H1 (cell line): ENCODE results near the gene FSTL4.

Experiments
- CHD2 ChIP-seq: IDR thresholded peaks from 2 replicates; pipeline ENCODE4 v1.6.1; 2012; ENCODE audit warnings: low read length, improper control_type of control experiment
- EZH2 ChIP-seq: fragments of 200-600 bp; sonication (generic); IDR thresholded peaks from 2 replicates; pipeline ENCODE4 v1.7.1; 2012; ENCODE audit warnings: low read depth, mild to moderate bottlenecking, moderate library complexity, low read length, inconsistent platforms; ENCODE audit not compliant: severe bottlenecking
- GTF2F1 ChIP-seq: IDR thresholded peaks from 2 replicates; pipeline ENCODE4 v1.6.1; 2012; ENCODE audit warnings: low read depth, low read length, improper control_type of control experiment, borderline replicate concordance
- JUND ChIP-seq: IDR thresholded peaks from 2 replicates; pipeline ENCODE4 v1.6.1; 2011; ENCODE audit warnings: mild to moderate bottlenecking, improper control_type of control experiment, low read length
- POLR2A ChIP-seq, 2 experiments: IDR thresholded peaks; 1 replicate in 1 of 2; 2 replicates in 1 of 2; pipeline ENCODE4 v1.6.1; 2011; ENCODE audit warnings: low read depth in 2 of 2, low read length in 2 of 2, mild to moderate bottlenecking in 2 of 2; ENCODE audit errors: control extremely low read depth in 1 of 2
- POLR2AphosphoS5 ChIP-seq: IDR thresholded peaks from 2 replicates; pipeline ENCODE4 v1.6.1; 2011; ENCODE audit warnings: low read depth, low read length
- RXRA ChIP-seq: IDR thresholded peaks from 2 replicates; pipeline ENCODE4 v1.6.1; 2011; ENCODE audit warnings: low read depth, mild to moderate bottlenecking, low read length, moderate library complexity; ENCODE audit not compliant: insufficient read depth
- SRF ChIP-seq: IDR thresholded peaks from 2 replicates; pipeline ENCODE4 v1.6.1; 2011; ENCODE audit warnings: mild to moderate bottlenecking, low read depth, low read length, moderate library complexity
- TAF7 ChIP-seq: optimal IDR thresholded peaks from 2 replicates; pipeline ENCODE3; 2011; ENCODE audit warnings: low read depth, mild to moderate bottlenecking, inconsistent platforms, low read length, moderate library complexity, borderline replicate concordance
- TBP ChIP-seq: IDR thresholded peaks from 2 replicates; pipeline ENCODE4 v1.6.1; 2011; ENCODE audit warnings: low read depth, low read length, improper control_type of control experiment
- TEAD4 ChIP-seq: IDR thresholded peaks from 2 replicates; pipeline ENCODE4 v1.6.1; 2012; ENCODE audit warnings: low read depth, low read length, inconsistent platforms, mixed read lengths
- YY1 ChIP-seq: IDR thresholded peaks from 2 replicates; pipeline ENCODE4 v1.6.1; 2011; ENCODE audit warnings: low read depth, mild to moderate bottlenecking, low read length
- TF ChIP-seq, protein P1 (sequence below), 3 experiments: IDR thresholded peaks; 1 replicate in 2 of 3; 2 replicates in 1 of 3; pipeline versions ENCODE4 v1.5.1 to v1.6.1; 2011; ENCODE audit warnings: low read length in 3 of 3, mild to moderate bottlenecking in 3 of 3, inconsistent platforms in 2 of 3, low read depth in 1 of 3, moderate library complexity in 1 of 3; ENCODE audit not compliant: insufficient read depth in 1 of 3; ENCODE audit errors: control extremely low read depth in 1 of 3

GRCh38 chr5:133509742-133510079 is 102.6 kb downstream of the FSTL4 start:
- TF ChIP-seq SRF, result no peak
- TF ChIP-seq, protein P1, sequence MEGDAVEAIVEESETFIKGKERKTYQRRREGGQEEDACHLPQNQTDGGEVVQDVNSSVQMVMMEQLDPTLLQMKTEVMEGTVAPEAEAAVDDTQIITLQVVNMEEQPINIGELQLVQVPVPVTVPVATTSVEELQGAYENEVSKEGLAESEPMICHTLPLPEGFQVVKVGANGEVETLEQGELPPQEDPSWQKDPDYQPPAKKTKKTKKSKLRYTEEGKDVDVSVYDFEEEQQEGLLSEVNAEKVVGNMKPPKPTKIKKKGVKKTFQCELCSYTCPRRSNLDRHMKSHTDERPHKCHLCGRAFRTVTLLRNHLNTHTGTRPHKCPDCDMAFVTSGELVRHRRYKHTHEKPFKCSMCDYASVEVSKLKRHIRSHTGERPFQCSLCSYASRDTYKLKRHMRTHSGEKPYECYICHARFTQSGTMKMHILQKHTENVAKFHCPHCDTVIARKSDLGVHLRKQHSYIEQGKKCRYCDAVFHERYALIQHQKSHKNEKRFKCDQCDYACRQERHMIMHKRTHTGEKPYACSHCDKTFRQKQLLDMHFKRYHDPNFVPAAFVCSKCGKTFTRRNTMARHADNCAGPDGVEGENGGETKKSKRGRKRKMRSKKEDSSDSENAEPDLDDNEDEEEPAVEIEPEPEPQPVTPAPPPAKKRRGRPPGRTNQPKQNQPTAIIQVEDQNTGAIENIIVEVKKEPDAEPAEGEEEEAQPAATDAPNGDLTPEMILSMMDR (IDR thresholded peaks at IDR 0.05; ENCODE audit: control extremely low read depth in 1 of 3, insufficient read depth in 1 of 3, low read depth in 1 of 3, low read length in 3 of 3), result no peak
- TF ChIP-seq GTF2F1, result no peak
- no peak for TF ChIP-seq YY1
- no peak for TF ChIP-seq JUND
- no peak for TF ChIP-seq TEAD4
- TF ChIP-seq TAF7, result no peak
- TF ChIP-seq EZH2, result no peak
- no peak for TF ChIP-seq CHD2
- TF ChIP-seq RXRA, result no peak
- TF ChIP-seq POLR2A (IDR thresholded peaks at IDR 0.05; ENCODE audit: control extremely low read depth in 1 of 2, low read depth in 2 of 2, low read length in 2 of 2), result no peak
- TF ChIP-seq TBP, result no peak
- TF ChIP-seq POLR2AphosphoS5, result no peak
